IMR-90 (cell line): ENCODE measurements around the gene TRDMT1. TPM values are rescaled to one million over a fixed set of nuclear protein-coding genes. Genes with fewer than 3 reads are reported as not detected.

Experiments
- ATAC-seq: fragments of 200-7000 bp; cut with Tn5 transposase; 2 replicates; pipeline ENCODE4 v1.9.1; 2020; ENCODE audit warnings: low read depth, mild to moderate bottlenecking, moderate library complexity
- BruUV-seq: library from RNA; stranded (reverse); fragments of 400-500 nt; replicated peaks from 2 replicates; lab custom pipeline; 2021; lab: Mats Ljungman, UMichigan
- CTCF ChIA-PET: fragments of 300-600 bp; formaldehyde crosslinking; extraction: SDS; loops from one replicate; lab custom pipeline; 2021; ENCODE audit warnings: antibody characterized with exemption; lab: Yijun Ruan, JAX
- POLR2A ChIA-PET: fragments of 300-600 bp; sonication (Branson Sonifier 250); formaldehyde crosslinking; loops from one replicate; lab custom pipeline; 2022; ENCODE audit warnings: antibody characterized with exemption; ENCODE audit not compliant: unreplicated experiment; lab: Charles Lee
- DNase-seq: peaks from one replicate; pipeline ENCODE4 v3.0.0; 2013
- H2AFZ ChIP-seq: replicated peaks from 2 replicates; pipeline ENCODE3; 2013; ENCODE audit warnings: low read length, mild to moderate bottlenecking; ENCODE audit not compliant: poor library complexity
- H2AK5ac ChIP-seq: 2 replicates; pipeline ENCODE4 v1.6.1; 2013; ENCODE audit warnings: low read depth, low read length, inconsistent platforms
- H2AK9ac ChIP-seq: replicated peaks from 2 replicates; pipeline ENCODE3; 2013; ENCODE audit warnings: mild to moderate bottlenecking, low read depth, low read length, moderate library complexity; ENCODE audit not compliant: poor library complexity
- H2BK120ac ChIP-seq: 2 replicates; pipeline ENCODE4 v1.6.1; 2013; ENCODE audit warnings: low read depth, low read length, inconsistent platforms
- H2BK15ac ChIP-seq: 3 replicates; pipeline ENCODE4 v1.6.1; 2013; ENCODE audit warnings: low read depth, low read length, inconsistent platforms
- H2BK20ac ChIP-seq: 2 replicates; pipeline ENCODE4 v1.6.1; 2013; ENCODE audit warnings: low read depth, mild to moderate bottlenecking, inconsistent platforms, low read length, moderate library complexity
- H2BK5ac ChIP-seq: 2 replicates; pipeline ENCODE4 v1.6.1; 2013; ENCODE audit warnings: mild to moderate bottlenecking, low read depth, low read length, inconsistent platforms; ENCODE audit not compliant: poor library complexity, severe bottlenecking
- H3K14ac ChIP-seq: replicated peaks from 2 replicates; pipeline ENCODE4 v1.6.1; 2013; ENCODE audit warnings: low read depth, low read length, inconsistent platforms
- H3K18ac ChIP-seq: 2 replicates; pipeline ENCODE4 v1.6.1; 2013; ENCODE audit warnings: low read depth, low read length, control low read depth
- H3K23ac ChIP-seq: 2 replicates; pipeline ENCODE4 v1.6.1; 2013; ENCODE audit warnings: low read depth, low read length, inconsistent platforms
- H3K27ac ChIP-seq: 2 replicates; pipeline ENCODE4 v1.5.1; 2013; ENCODE audit warnings: mild to moderate bottlenecking, control low read depth, low read length; ENCODE audit not compliant: insufficient read depth
- H3K27me3 ChIP-seq: 2 replicates; pipeline ENCODE4 v1.6.1; 2013; ENCODE audit warnings: low read length; ENCODE audit not compliant: control insufficient read depth, insufficient read depth
- H3K36me3 ChIP-seq: 2 replicates; pipeline ENCODE4 v1.6.1; 2013; ENCODE audit warnings: low read length, mixed read lengths; ENCODE audit not compliant: control insufficient read depth, insufficient read depth
- H3K4ac ChIP-seq: 2 replicates; pipeline ENCODE4 v1.6.1; 2013; ENCODE audit warnings: low read depth, low read length, inconsistent platforms
- H3K4me1 ChIP-seq: 2 replicates; pipeline ENCODE4 v1.6.1; 2013; ENCODE audit warnings: low read length, mixed read lengths; ENCODE audit not compliant: control insufficient read depth, insufficient read depth
- H3K4me2 ChIP-seq: 2 replicates; pipeline ENCODE4 v1.6.1; 2013; ENCODE audit warnings: low read depth, mild to moderate bottlenecking, control low read depth, low read length, moderate library complexity
- H3K4me3 ChIP-seq: 2 replicates; pipeline ENCODE4 v1.5.1; 2013; ENCODE audit warnings: low read depth, mild to moderate bottlenecking, control low read depth, low read length, moderate library complexity; ENCODE audit not compliant: insufficient read depth
- H3K56ac ChIP-seq: 2 replicates; pipeline ENCODE4 v1.6.1; 2013; ENCODE audit warnings: low read length, inconsistent platforms; ENCODE audit not compliant: insufficient read depth; ENCODE audit errors: extremely low read depth
- H3K79me1 ChIP-seq, 2 experiments: 2 replicates each; pipeline ENCODE4 v1.6.1; 2013; ENCODE audit warnings: low read length in 2 of 2, inconsistent platforms in 1 of 2, low read depth in 1 of 2
- H3K9ac ChIP-seq: 2 replicates; pipeline ENCODE4 v1.6.1; 2013; ENCODE audit warnings: low read depth, low read length, control low read depth
- H3K9me1 ChIP-seq: 2 replicates; pipeline ENCODE4 v1.6.1; 2013; ENCODE audit warnings: low read length, inconsistent platforms; ENCODE audit not compliant: insufficient read depth
- H3K9me3 ChIP-seq: 2 replicates; pipeline ENCODE4 v1.6.1; 2013; ENCODE audit warnings: low read length; ENCODE audit not compliant: control insufficient read depth, insufficient read depth
- H4K20me1 ChIP-seq: 2 replicates; pipeline ENCODE4 v1.6.1; 2013; ENCODE audit warnings: low read length, inconsistent platforms; ENCODE audit not compliant: insufficient read depth
- H4K5ac ChIP-seq: 2 replicates; pipeline ENCODE4 v1.6.1; 2013; ENCODE audit warnings: mild to moderate bottlenecking, low read depth, low read length, control low read depth
- H4K8ac ChIP-seq, 2 experiments: 2 replicates each; pipeline ENCODE4 v1.6.1; 2013; ENCODE audit warnings: low read depth in 2 of 2, low read length in 2 of 2, control low read depth in 1 of 2, inconsistent platforms in 1 of 2
- H4K91ac ChIP-seq: 2 replicates; pipeline ENCODE4 v1.6.1; 2013; ENCODE audit warnings: low read depth, low read length, inconsistent platforms; ENCODE audit not compliant: insufficient read depth
- BHLHE40 ChIP-seq: fragments of 150-350 bp; IDR thresholded peaks from 2 replicates; pipeline ENCODE4 v1.6.1; 2016; ENCODE audit warnings: mild to moderate bottlenecking, low read depth, low read length
- CEBPB ChIP-seq: IDR thresholded peaks from 2 replicates; pipeline ENCODE4 v1.6.1; 2012; ENCODE audit warnings: low read depth, low read length, improper control_type of control experiment
- CHD1 ChIP-seq: IDR thresholded peaks from 2 replicates; pipeline ENCODE4 v1.6.1; 2012; ENCODE audit warnings: low read depth, low read length, improper control_type of control experiment
- MAFK ChIP-seq: IDR thresholded peaks from 2 replicates; pipeline ENCODE4 v1.6.1; 2012; ENCODE audit warnings: low read depth, low read length, improper control_type of control experiment
- MAZ ChIP-seq: IDR thresholded peaks from 2 replicates; pipeline ENCODE4 v1.6.1; 2012; ENCODE audit warnings: low read depth, mild to moderate bottlenecking, low read length, improper control_type of control experiment, moderate library complexity, borderline replicate concordance
- MXI1 ChIP-seq: IDR thresholded peaks from 2 replicates; pipeline ENCODE4 v1.6.1; 2012; ENCODE audit warnings: low read depth, mild to moderate bottlenecking, low read length, moderate library complexity, borderline replicate concordance
- NFE2L2 ChIP-seq: fragments of 150-350 bp; IDR thresholded peaks from 2 replicates; pipeline ENCODE4 v1.6.1; 2016; ENCODE audit warnings: low read depth, mild to moderate bottlenecking, low read length
- POLR2A ChIP-seq: IDR thresholded peaks from 2 replicates; pipeline ENCODE4 v1.6.1; 2012; ENCODE audit warnings: mild to moderate bottlenecking, low read depth, low read length
- RAD21 ChIP-seq: IDR thresholded peaks from 2 replicates; pipeline ENCODE4 v1.6.1; 2012; ENCODE audit warnings: low read length, improper control_type of control experiment
- RCOR1 ChIP-seq: IDR thresholded peaks from 2 replicates; pipeline ENCODE4 v1.6.1; 2012; ENCODE audit warnings: mild to moderate bottlenecking, low read length, improper control_type of control experiment; ENCODE audit not compliant: insufficient replicate concordance
- RFX5 ChIP-seq: IDR thresholded peaks from 2 replicates; pipeline ENCODE4 v1.8.0; 2012; ENCODE audit warnings: low read depth, mild to moderate bottlenecking, low read length, moderate library complexity
- SMC3 ChIP-seq: fragments of 150-350 bp; IDR thresholded peaks from 2 replicates; pipeline ENCODE4 v1.6.1; 2016; ENCODE audit warnings: low read depth, mild to moderate bottlenecking, antibody characterized with exemption, low read length, moderate library complexity
- WGBS, 2 experiments: methylation state at CpG; one replicate each; pipeline versions ENCODE4 v1.1.5 to v1.1.7; 2013; ENCODE audit warnings: missing lambda C conversion rate in 2 of 2; ENCODE audit not compliant: insufficient read length in 1 of 2; ENCODE audit errors: extremely low coverage in 2 of 2; 5-methylcytosine and 5-hydroxymethylcytosine counted together
- dilution Hi-C: fragments of 300-500 bp; cut with HindIII; formaldehyde crosslinking; loops from one replicate; pipeline ENCODE4 v1.14.3; 2018; ENCODE audit warnings: low sequenced_read_pairs; ENCODE audit not compliant: unreplicated experiment
- in situ Hi-C: fragments of 300-500 bp; cut with MboI; formaldehyde crosslinking; loops from 3 replicates; pipeline ENCODE4 v1.14.3; 2019; ENCODE audit warnings: low sequenced_read_pairs, inconsistent platforms, mixed read lengths
- intact Hi-C: fragments of 100-400 bp; cut with micrococcal nuclease; formaldehyde crosslinking; loops from 2 replicates; pipeline ENCODE4 v1.10.0; 2022
- polyA plus RNA-seq, 3 experiments: library from polyadenylated mRNA; depleted of rRNA; stranded (reverse); fragments of >200 nt; gene quantifications; 2 replicates each; pipeline ENCODE4 v1.2.3, GENCODE V29; 2012; ENCODE audit warnings: low replicate concordance in 1 of 3
- total RNA-seq: library from RNA; depleted of rRNA; stranded (reverse); fragments of >200 nt; gene quantifications from 2 replicates; pipeline ENCODE4 v1.2.3, GENCODE V29; 2012
- TF ChIP-seq, protein P1 (sequence below): fragments of 150-350 bp; IDR thresholded peaks from 2 replicates; pipeline ENCODE4 v1.6.1; 2016; ENCODE audit warnings: low read depth, mild to moderate bottlenecking, low read length, moderate library complexity, borderline replicate concordance
- TF ChIP-seq, protein P2 (sequence below): conservative IDR thresholded peaks from 2 replicates; pipeline ENCODE4 v1.5.1; 2012; ENCODE audit warnings: mild to moderate bottlenecking, low read depth, low read length, improper control_type of control experiment

Gene TRDMT1
- total and polyA plus RNA-seq, 2 of the 4 experiments (the other 2 are of a cell fraction): 2.1 to 4.7 TPM

DNA sequence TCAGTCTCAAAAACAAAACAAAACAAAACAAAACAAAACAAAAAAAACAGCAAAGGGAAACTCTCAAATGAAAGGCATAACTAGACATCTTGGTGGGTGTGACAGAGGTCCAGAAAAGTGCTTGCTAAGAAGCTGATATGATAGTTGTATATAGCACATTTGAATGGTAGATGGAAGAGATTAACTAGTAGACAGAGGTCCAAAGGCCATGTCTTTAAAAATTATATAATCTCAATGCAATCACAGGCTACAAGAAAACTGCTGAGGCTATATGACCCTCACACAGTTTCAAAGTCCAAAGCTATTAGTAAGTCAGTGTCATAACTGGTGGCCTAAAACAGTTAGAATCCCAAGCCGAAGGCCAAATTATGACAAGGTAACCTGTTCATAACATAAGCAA, 56.2 kb downstream of the TRDMT1 start:
- in situ Hi-C loops: no loop called here
- no peak overlapping the region for H2BK20ac ChIP-seq
- H3K56ac ChIP-seq: no peak overlapping the region
- no peak overlapping the region for H4K8ac ChIP-seq
- no peaks in the 10 kb centered on the region for H3K27me3 ChIP-seq
- POLR2A ChIA-PET: no interaction called here
- H2AFZ ChIP-seq: no peak overlapping the region
- no peak overlapping the region for H3K14ac ChIP-seq
- no CpG with 5 or more reads among the region's 1 CpG for WGBS, 2 experiments
- no peak overlapping the region for H3K4ac ChIP-seq
- no peak overlapping the region for H3K18ac ChIP-seq
- H3K9me3 ChIP-seq: no peaks in the 10 kb centered on the region
- CTCF ChIA-PET: no interaction called here
- intact Hi-C loops: no loop called here
- peaks cover 3% of the 10 kb centered on the region; the same call in 1 of the 2 replicates for H3K9me1 ChIP-seq
- no peak overlapping the region for H3K4me2 ChIP-seq
- H3K9ac ChIP-seq: no peak overlapping the region
- H3K23ac ChIP-seq: no peak overlapping the region
- H2BK120ac ChIP-seq: no peak overlapping the region
- H2AK9ac ChIP-seq: no peak overlapping the region
- peak overlapping the region; percentile 24; the same call in 1 of the 2 replicates for H4K5ac ChIP-seq
- H3K4me3 ChIP-seq: no peak overlapping the region
- no peak overlapping the region for H2AK5ac ChIP-seq
- no peak for DNase-seq
- H3K36me3 ChIP-seq: no peaks in the 10 kb centered on the region
- dilution Hi-C loops: no loop called here
- ATAC-seq: no peak
- H3K79me1 ChIP-seq: no peaks in the 10 kb centered on the region; a peak in 1 of 4 replicates
- no peak overlapping the region for H4K91ac ChIP-seq
- no peak overlapping the region for H2BK15ac ChIP-seq
- BruUV-seq: no TSS peak
- peaks cover 8% of the 10 kb centered on the region for H3K4me1 ChIP-seq
- no peak overlapping the region for H3K27ac ChIP-seq
- no peak overlapping the region for H2BK5ac ChIP-seq
- no peaks in the 10 kb centered on the region for H4K20me1 ChIP-seq
- TF ChIP-seq POLR2A (no peak), RFX5 (no peak), MAZ (no peak), RAD21 (no peak), CEBPB (no peak), CHD1 (no peak), RCOR1 (no peak), MAFK (no peak), MXI1 (no peak), SMC3 (no peak), NFE2L2 (no peak), BHLHE40 (no peak)
- TF ChIP-seq, protein P1, sequence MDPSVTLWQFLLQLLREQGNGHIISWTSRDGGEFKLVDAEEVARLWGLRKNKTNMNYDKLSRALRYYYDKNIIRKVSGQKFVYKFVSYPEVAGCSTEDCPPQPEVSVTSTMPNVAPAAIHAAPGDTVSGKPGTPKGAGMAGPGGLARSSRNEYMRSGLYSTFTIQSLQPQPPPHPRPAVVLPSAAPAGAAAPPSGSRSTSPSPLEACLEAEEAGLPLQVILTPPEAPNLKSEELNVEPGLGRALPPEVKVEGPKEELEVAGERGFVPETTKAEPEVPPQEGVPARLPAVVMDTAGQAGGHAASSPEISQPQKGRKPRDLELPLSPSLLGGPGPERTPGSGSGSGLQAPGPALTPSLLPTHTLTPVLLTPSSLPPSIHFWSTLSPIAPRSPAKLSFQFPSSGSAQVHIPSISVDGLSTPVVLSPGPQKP: no peak
- TF ChIP-seq, protein P2, sequence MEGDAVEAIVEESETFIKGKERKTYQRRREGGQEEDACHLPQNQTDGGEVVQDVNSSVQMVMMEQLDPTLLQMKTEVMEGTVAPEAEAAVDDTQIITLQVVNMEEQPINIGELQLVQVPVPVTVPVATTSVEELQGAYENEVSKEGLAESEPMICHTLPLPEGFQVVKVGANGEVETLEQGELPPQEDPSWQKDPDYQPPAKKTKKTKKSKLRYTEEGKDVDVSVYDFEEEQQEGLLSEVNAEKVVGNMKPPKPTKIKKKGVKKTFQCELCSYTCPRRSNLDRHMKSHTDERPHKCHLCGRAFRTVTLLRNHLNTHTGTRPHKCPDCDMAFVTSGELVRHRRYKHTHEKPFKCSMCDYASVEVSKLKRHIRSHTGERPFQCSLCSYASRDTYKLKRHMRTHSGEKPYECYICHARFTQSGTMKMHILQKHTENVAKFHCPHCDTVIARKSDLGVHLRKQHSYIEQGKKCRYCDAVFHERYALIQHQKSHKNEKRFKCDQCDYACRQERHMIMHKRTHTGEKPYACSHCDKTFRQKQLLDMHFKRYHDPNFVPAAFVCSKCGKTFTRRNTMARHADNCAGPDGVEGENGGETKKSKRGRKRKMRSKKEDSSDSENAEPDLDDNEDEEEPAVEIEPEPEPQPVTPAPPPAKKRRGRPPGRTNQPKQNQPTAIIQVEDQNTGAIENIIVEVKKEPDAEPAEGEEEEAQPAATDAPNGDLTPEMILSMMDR: no peak
